NCI-H2171 (cell line): Measurements from ENCODE around the gene RAPGEF6.
"Not testable (repeated sequence)": the region's sequence is repeated elsewhere in the genome, so short reads cannot be mapped to it uniquely, and the experiment has no call there.

Source experiments
- DNase-seq: peaks from one replicate; lab custom pipeline; 2025; lab: John Stamatoyannopoulos, UW

Gene RAPGEF6

GRCh38 chr5:131423056-131423455 lies 212.0 kb downstream of the RAPGEF6 start:
- DNase-seq: no peak

- no peak for DNase-seq
These were observed 215.2 kb downstream of the RAPGEF6 start for GRCh38 chr5:131419877-131420276.

DNA sequence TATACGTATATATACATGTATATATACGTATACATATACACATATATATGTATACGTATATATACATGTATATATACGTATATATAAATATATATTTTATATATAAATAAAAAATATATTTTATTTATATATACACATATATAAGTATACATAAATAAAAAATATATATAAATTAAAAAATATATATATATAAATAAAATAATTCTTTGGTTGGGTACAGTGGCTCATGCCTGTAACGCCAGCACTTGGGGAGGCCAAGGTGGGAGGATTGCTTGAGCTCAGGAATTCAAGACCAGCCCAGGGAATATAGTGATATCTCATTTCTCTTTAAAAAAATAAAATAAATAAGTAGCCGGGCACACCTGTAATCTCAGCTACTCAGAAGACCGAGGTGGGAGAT lies 216.2 kb downstream of the RAPGEF6 start:
- no peak for DNase-seq

DNA sequence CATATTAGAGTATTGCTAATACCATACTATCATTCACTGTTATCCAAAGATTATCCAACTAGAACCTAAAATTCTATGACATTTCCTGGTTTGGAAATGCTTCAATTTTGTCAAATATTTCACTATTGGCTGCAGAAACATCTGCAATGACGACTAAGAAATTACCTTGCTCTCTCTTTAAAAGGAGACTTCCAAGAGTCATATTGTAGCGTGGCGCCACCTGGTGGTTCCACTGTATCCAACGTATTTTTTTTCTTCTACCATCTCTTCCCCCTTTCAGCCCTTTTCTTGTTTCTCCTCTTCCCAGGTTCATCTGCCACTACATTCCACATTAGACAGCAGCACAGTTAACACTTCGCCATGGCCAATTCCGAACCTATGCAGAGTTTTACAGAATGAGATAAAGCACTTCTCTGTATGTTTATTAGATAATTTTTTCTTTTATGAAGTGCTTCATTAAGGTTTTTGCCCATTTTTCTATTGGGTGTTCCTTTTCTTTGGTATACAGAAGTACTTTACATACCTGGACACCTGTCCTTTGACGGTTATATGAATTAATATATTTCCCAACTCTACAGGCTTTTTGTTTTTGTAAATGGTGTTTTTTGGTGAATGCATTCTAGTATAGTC lies 217.7 kb downstream of the RAPGEF6 start:
- DNase-seq: peak; percentile 20

GRCh38 chr5:131416729-131417128 lies 218.3 kb downstream of the RAPGEF6 start:
- no peak for DNase-seq

DNA sequence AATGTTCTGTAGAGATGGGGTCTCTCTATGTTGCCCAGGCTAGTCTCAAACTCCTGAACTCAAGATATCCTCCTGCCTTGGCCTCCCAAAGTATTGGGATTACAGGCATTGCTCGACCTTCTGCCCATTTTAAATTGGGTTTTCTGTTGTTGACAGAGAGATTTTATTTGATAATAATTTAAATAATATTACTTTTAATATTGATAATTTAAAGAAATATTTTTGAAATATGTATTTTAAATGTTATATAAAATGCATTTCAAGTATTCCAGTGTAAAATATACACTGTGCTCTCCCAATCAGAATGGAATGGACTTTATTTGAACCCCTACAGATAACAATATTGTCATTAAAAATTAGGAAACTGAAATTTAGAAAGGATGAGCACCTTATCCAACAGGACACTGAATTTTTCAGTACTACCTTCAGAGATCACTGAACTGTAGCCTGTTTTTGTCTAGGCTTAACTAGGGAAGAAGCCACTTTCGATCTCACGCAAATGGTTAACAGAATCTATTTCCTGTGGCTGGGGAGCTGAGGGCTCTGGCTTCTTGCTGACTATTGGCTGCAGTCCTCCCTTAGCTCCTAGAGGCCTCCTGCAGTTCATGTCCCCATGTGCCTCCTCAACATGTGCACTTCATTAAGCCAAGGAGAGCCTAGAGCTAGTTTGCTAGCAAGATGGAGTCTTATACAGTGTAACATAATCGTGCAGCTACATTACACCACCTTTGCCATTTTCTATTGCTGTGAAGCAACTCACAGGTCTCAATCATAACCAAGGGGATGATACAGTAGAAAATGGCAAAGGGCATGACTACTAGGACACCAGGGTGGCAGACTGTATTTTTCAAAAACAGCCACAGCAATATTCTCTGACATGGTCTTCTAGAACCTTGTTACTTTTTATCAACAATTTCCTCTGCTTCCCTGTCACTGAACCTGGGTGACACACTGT lies 221.1 kb downstream of the RAPGEF6 start:
- DNase-seq: no peak

GRCh38 chr5:131406975-131407638 lies 227.9 kb downstream of the RAPGEF6 start:
- DNase-seq: no peak

DNA sequence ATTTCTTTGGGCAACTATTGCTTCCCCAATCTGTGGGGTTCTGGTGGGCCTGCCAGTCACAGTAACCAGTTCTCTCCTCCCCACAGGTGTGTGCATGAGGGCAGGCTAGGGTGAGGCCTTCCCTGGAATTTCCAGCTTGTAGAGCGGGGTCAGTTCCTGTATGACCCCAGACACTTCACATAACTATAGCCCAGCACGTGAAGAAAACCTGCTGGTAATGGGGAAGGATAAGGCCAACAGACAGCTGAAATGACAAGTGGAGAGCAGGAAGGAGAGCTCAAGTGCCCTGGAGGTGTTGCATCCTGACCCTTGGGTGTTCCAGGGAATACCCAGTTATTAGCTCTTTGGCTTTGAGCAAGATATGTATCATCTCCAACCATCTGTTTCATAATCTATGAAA lies 229.0 kb downstream of the RAPGEF6 start:
- no peak for DNase-seq

DNA sequence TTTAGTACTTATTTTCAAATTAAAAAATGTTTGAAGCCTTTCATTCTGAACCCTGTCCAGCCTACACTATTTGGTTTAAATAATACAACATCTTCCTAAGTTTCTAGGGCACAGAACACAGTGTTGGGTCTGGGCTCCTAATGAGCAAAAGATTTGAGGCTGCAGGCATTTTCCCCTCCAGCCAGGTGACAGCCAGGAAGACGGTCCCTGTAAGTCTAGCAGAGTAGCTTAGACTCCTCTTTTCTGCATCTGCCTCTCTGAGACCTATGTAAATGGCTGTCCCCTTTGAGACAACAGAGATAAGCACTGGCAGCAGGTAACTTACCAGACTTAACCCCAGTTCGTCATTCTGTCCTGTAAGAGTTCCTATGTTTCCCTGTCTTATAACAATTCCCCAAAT lies 229.4 kb downstream of the RAPGEF6 start:
- DNase-seq: no peak

DNA sequence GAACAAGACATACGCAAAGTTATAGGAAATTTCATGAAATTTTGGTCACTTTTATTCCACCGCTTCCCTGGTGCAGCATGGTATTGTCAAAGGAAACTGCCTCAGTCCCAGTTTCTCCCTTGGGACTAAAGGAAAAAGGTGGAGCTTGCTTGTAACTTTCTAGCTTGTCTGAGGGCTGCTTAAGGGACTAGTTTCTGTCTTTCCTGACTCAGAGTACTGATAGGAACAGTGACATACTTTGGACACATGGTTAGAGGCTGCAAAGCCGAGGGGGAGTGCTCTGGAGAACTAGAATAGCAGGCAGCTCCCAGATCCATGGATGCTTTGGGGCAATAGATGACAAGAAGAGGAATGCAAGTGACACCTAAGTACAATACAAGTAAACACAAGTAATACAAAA lies 234.4 kb downstream of the RAPGEF6 start:
- DNase-seq: no peak

GRCh38 chr5:131399007-131399406 lies 236.0 kb downstream of the RAPGEF6 start:
- not testable (repeated sequence) for DNase-seq

GRCh38 chr5:131396630-131397273 lies 238.3 kb downstream of the RAPGEF6 start:
- no peak for DNase-seq

DNA sequence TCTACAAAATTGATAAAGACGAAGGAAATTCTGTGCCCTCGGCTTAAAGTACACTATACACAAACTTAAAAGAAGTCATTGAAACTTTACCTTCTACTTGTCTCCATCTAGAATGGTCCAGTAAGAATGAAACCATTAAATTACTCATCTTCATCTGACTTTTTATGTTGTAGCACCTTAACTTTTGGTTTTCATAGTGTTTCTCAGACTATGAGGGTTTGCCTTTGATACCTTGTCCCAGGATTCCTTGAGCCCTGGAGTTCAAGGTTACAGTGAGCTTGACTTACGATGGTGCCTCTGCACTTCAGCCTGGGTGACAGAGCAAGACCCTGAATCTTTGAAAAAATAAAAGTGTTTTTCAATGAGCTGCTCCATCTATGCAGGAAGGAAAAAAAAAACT lies 239.0 kb downstream of the RAPGEF6 start:
- no peak for DNase-seq

- DNase-seq: no peak
These were observed 240.9 kb downstream of the RAPGEF6 start for GRCh38 chr5:131394128-131394527.

DNA sequence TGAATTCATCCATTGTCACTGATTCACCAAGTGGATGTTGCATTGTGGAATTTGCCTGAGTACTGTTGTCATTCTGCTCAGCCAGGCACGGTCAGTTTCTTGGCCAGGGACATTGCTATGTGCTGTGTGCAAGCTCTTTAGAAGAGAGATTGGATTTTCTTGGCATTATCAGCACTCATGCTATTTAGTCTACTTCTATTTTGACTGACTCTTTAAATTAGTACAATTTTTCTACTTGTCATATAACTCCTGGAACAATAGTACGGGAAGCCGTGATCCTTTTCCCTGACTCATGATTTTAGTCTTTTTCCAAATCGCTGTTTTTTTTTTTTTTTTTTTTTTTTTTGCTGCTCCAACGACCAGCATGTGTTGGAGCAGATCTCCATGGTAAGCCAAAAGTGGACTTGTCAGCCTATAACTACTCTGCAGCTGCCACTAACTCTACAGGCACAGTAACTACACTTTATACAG lies 241.5 kb downstream of the RAPGEF6 start:
- no peak for DNase-seq

- no peak for DNase-seq
These were observed 242.4 kb downstream of the RAPGEF6 start for GRCh38 chr5:131392466-131393095.

DNA sequence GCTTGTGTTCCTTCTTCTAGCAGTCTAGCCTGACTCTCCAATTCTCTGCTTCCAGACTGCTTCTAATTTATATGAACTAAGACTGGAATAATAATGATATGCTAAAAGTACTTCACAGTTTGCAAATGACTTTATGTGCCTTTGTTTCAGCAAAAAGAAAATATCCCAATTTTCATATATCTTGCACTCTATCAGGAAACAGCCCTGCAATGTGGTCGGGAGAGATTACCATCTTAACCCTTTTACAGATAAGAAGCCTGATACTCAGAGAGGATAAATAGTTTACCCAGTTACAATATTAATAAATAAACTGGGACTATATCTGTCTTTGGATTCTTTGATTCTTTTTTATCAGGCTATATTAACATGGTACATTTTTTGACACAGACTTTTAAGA lies 245.2 kb downstream of the RAPGEF6 start:
- no peak for DNase-seq

DNA sequence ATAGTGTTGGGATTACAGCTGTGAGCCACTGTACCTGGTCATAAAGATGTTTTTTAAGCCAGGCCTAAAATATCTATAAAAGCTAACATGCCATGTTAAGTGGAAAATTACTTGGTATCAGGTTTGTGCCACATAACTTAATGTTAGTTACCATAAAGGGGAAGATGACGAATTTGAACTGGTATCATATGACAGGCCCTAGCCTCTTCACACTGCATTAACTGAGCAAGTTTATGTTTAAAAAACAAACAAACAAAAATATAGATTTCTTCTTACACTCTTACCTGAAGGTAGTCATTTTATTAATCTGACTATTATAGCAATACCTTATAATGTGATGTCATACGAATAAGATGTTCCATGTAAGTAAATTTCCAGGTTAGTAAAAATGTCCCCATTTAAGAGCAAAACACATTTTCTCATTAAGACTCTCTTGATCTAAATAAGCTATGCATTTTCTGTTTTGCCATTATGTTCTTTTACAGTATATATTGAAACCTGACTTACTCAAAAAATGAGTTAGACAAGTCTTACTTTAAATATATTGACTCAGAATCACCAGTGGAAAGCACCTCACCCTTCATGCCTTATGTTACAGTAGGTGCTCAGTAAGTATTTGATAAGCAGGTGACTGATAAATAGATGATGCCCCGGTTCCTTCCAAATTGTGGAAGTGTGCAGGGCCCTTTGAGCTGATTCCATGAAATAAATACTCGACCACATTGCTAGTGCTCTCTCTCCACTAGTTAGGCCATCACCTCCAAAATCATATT lies 245.7 kb downstream of the RAPGEF6 start:
- DNase-seq: no peak

GRCh38 chr5:131387255-131387654 lies 247.8 kb downstream of the RAPGEF6 start:
- no peak for DNase-seq

DNA sequence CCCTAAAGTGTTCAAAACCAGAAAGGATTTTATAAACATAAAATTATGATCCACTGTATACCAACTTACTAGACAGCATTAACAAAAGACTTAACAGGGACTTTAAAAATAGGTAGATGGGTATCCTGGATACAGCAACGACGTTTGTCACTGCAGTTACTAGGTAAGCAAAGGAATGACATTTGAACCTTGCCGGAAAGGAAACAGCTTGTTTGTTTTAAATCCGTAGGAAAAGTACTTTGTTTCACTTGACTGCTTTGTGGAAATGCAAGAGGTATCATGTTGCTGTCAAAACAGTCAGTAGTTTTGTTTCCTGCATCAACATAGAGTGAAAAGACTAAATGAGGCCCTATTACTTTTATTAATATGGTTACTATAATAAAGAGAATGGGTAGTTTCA lies 248.2 kb downstream of the RAPGEF6 start:
- no peak for DNase-seq

DNA sequence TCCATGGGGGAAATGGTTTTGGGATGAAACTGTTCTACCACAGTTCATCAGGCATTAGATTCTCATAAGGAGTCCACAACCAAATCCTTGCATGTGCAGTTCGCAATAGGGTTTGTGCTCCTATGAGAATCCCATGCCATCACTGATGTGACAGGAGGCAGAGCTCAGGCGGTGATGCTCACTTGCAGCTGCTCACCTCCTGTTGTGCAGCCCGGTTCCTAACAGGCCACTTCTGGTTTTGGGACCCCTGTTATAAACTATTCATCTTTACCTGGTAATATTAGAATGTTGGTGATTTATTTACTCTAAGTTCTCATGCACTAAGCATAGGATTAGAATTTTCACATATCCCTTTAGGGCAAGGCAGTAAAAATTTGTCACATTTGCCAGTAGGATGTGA lies 248.9 kb downstream of the RAPGEF6 start:
- DNase-seq: no peak
